ENCODE data around the gene ZNF74.
A peak's percentile ranks its signal among the peaks of the same experiment; 100 is the strongest.

Gene ZNF74

GRCh38 chr22:20439928-20440575, 46.1 kb downstream of the ZNF74 start:
- no peak overlapping the region for H4K12ac ChIP-seq (ENCODE audit: low read depth, low read length)
- H2BK5ac ChIP-seq (ENCODE audit: low read depth, low read length, poor library complexity): no peak overlapping the region
- DNase-seq: no peak
- H4K91ac ChIP-seq (ENCODE audit: low read depth, low read length): no peak overlapping the region
- no peak overlapping the region for H3K23ac ChIP-seq (ENCODE audit: low read length)
- H3K4me1 ChIP-seq (ENCODE audit: control insufficient read depth in 1 of 2, insufficient read depth in 2 of 2, low read length in 2 of 2): peaks cover 9 to 20% of the 10 kb centered on the region in 2 experiments
- peaks cover 22% of the 10 kb centered on the region for H3K79me1 ChIP-seq (ENCODE audit: low read length)
- no peak overlapping the region for H2AK5ac ChIP-seq (ENCODE audit: low read length)
- peaks cover 13% of the 10 kb centered on the region for H3K79me2 ChIP-seq (ENCODE audit: control insufficient read depth, insufficient read depth, low read length, poor library complexity)
- WGBS (ENCODE audit: extremely low coverage, insufficient coverage, insufficient read length): no CpG with 5 or more reads among the region's 5 CpGs
- peaks cover 6 to 13% of the 10 kb centered on the region in 2 experiments for H3K36me3 ChIP-seq (ENCODE audit: control insufficient read depth in 1 of 2, insufficient read depth in 2 of 2, low read length in 2 of 2)
- no peak overlapping the region for H3K27ac ChIP-seq (ENCODE audit: low read depth, low read length)
- H3K9me3 ChIP-seq (ENCODE audit: insufficient read depth, low read depth, low read length): no peaks in the 10 kb centered on the region
- H3K4me3 ChIP-seq (ENCODE audit: low read depth, low read length): no peak overlapping the region
- no peak overlapping the region for H3K14ac ChIP-seq (ENCODE audit: low read length)
- no peak overlapping the region for H2AFZ ChIP-seq (ENCODE audit: insufficient read depth, low read length, poor library complexity)
- H2BK12ac ChIP-seq (ENCODE audit: low read length): no peak overlapping the region
- no peak overlapping the region for H2BK120ac ChIP-seq (ENCODE audit: insufficient read depth, low read length, poor library complexity)
- H3K18ac ChIP-seq (ENCODE audit: low read length): no peak overlapping the region
- peaks cover 8% of the 10 kb centered on the region for H3K27me3 ChIP-seq (ENCODE audit: insufficient read depth, low read length)
- H3K4me2 ChIP-seq (ENCODE audit: low read length): no peak overlapping the region
- no peak overlapping the region for H4K8ac ChIP-seq (ENCODE audit: low read depth, low read length)
- no peak overlapping the region for H3K4ac ChIP-seq (ENCODE audit: low read depth, low read length)
- no peak overlapping the region for H3K9ac ChIP-seq (ENCODE audit: low read length)

GRCh38 chr22:20440637-20441591, 47.0 kb downstream of the ZNF74 start:
- no peak overlapping the region for H3K4me3 ChIP-seq (ENCODE audit: low read depth, low read length)
- no peaks in the 10 kb centered on the region for H3K9me3 ChIP-seq (ENCODE audit: insufficient read depth, low read depth, low read length)
- H2BK5ac ChIP-seq (ENCODE audit: low read depth, low read length, poor library complexity): no peak overlapping the region
- no peak overlapping the region for H4K12ac ChIP-seq (ENCODE audit: low read depth, low read length)
- WGBS (ENCODE audit: extremely low coverage, insufficient coverage, insufficient read length): no CpG with 5 or more reads among the region's 13 CpGs
- no peak overlapping the region for H3K14ac ChIP-seq (ENCODE audit: low read length)
- peaks cover 7% of the 10 kb centered on the region for H3K27me3 ChIP-seq (ENCODE audit: insufficient read depth, low read length)
- no peak overlapping the region for H2AFZ ChIP-seq (ENCODE audit: insufficient read depth, low read length, poor library complexity)
- H4K8ac ChIP-seq (ENCODE audit: low read depth, low read length): no peak overlapping the region
- H2BK12ac ChIP-seq (ENCODE audit: low read length): no peak overlapping the region
- no peak overlapping the region for H2AK5ac ChIP-seq (ENCODE audit: low read length)
- no peak overlapping the region for H3K4me2 ChIP-seq (ENCODE audit: low read length)
- H3K23ac ChIP-seq (ENCODE audit: low read length): no peak overlapping the region
- peaks cover 18% of the 10 kb centered on the region for H3K79me1 ChIP-seq (ENCODE audit: low read length)
- H3K27ac ChIP-seq (ENCODE audit: low read depth, low read length): no peak overlapping the region
- no peak overlapping the region for H3K18ac ChIP-seq (ENCODE audit: low read length)
- H4K91ac ChIP-seq (ENCODE audit: low read depth, low read length): no peak overlapping the region
- no peak overlapping the region for H3K4ac ChIP-seq (ENCODE audit: low read depth, low read length)
- no peak overlapping the region for H3K9ac ChIP-seq (ENCODE audit: low read length)
- DNase-seq: no peak
- no peak overlapping the region for H2BK120ac ChIP-seq (ENCODE audit: insufficient read depth, low read length, poor library complexity)
- peaks cover 2 to 14% of the 10 kb centered on the region in 2 experiments for H3K4me1 ChIP-seq (ENCODE audit: control insufficient read depth in 1 of 2, insufficient read depth in 2 of 2, low read length in 2 of 2)
- H3K36me3 ChIP-seq (ENCODE audit: control insufficient read depth in 1 of 2, insufficient read depth in 2 of 2, low read length in 2 of 2): peaks cover 10 to 13% of the 10 kb centered on the region in 2 experiments
- H3K79me2 ChIP-seq (ENCODE audit: control insufficient read depth, insufficient read depth, low read length, poor library complexity): peaks cover 13% of the 10 kb centered on the region

GRCh38 chr22:20441631-20442484, 47.9 kb downstream of the ZNF74 start:
- no peak overlapping the region for H3K14ac ChIP-seq (ENCODE audit: low read length)
- H3K79me2 ChIP-seq (ENCODE audit: control insufficient read depth, insufficient read depth, low read length, poor library complexity): peaks cover 9% of the 10 kb centered on the region
- H3K4me2 ChIP-seq (ENCODE audit: low read length): no peak overlapping the region
- H3K27me3 ChIP-seq (ENCODE audit: insufficient read depth, low read length): peaks cover 2% of the 10 kb centered on the region
- H3K9ac ChIP-seq (ENCODE audit: low read length): no peak overlapping the region
- H3K4me3 ChIP-seq (ENCODE audit: low read depth, low read length): no peak overlapping the region
- no peak overlapping the region for H2BK12ac ChIP-seq (ENCODE audit: low read length)
- H2BK120ac ChIP-seq (ENCODE audit: insufficient read depth, low read length, poor library complexity): no peak overlapping the region
- H3K4ac ChIP-seq (ENCODE audit: low read depth, low read length): no peak overlapping the region
- H2AK5ac ChIP-seq (ENCODE audit: low read length): no peak overlapping the region
- no peak overlapping the region for H2BK5ac ChIP-seq (ENCODE audit: low read depth, low read length, poor library complexity)
- peak; percentile 44 to 60 for DNase-seq
- no peak overlapping the region for H4K91ac ChIP-seq (ENCODE audit: low read depth, low read length)
- no peak overlapping the region for H3K27ac ChIP-seq (ENCODE audit: low read depth, low read length)
- H2AFZ ChIP-seq (ENCODE audit: insufficient read depth, low read length, poor library complexity): no peak overlapping the region
- H3K23ac ChIP-seq (ENCODE audit: low read length): no peak overlapping the region
- H3K18ac ChIP-seq (ENCODE audit: low read length): no peak overlapping the region
- peaks cover 16 to 18% of the 10 kb centered on the region in 2 experiments for H3K36me3 ChIP-seq (ENCODE audit: control insufficient read depth in 1 of 2, insufficient read depth in 2 of 2, low read length in 2 of 2)
- no peak overlapping the region for H4K12ac ChIP-seq (ENCODE audit: low read depth, low read length)
- peaks cover 11% of the 10 kb centered on the region for H3K79me1 ChIP-seq (ENCODE audit: low read length)
- H3K4me1 ChIP-seq (ENCODE audit: control insufficient read depth in 1 of 2, insufficient read depth in 2 of 2, low read length in 2 of 2): peaks cover 0 to 12% of the 10 kb centered on the region in 2 experiments
- WGBS (ENCODE audit: extremely low coverage, insufficient coverage, insufficient read length): no CpG with 5 or more reads among the region's 21 CpGs
- no peaks in the 10 kb centered on the region for H3K9me3 ChIP-seq (ENCODE audit: insufficient read depth, low read depth, low read length)
- no peak overlapping the region for H4K8ac ChIP-seq (ENCODE audit: low read depth, low read length)

All from trophoblast cell (in vitro differentiated cells and primary cell).